ENCODE measurements around the gene LRRC71. TPM values are rescaled to one million over a fixed set of nuclear protein-coding genes. Genes with fewer than 3 reads are reported as not detected.

Gene LRRC71
- total RNA-seq, 1 experiment from 2014 or later = 0.22 TPM

GRCh38 chr1:156910309-156910782, 10.1 kb upstream of the LRRC71 start (continued):
- no peak for TF ChIP-seq JAZF1 (CRISPR knock-in tag; IDR thresholded peaks at IDR 0.05)
- no peak for TF ChIP-seq PRDM15 (CRISPR knock-in tag; IDR thresholded peaks at IDR 0.05)
- no peak for TF ChIP-seq USF1 (CRISPR knock-in tag; IDR thresholded peaks at IDR 0.05)
- TF ChIP-seq CREB1 (CRISPR knock-in tag; IDR thresholded peaks at IDR 0.05) = 0 out of 2 replicates have a peak, but pooled peaks have one; percentile 35
- TF ChIP-seq CDX4 (CRISPR knock-in tag; IDR thresholded peaks at IDR 0.05; ENCODE audit: borderline replicate concordance) = no peak
- TF ChIP-seq TP53 (CRISPR knock-in tag; IDR thresholded peaks at IDR 0.05) = no peak
- TF ChIP-seq ZNF281 (CRISPR knock-in tag; IDR thresholded peaks at IDR 0.05) = peak; percentile 77
- no peak for TF ChIP-seq USF2 (CRISPR knock-in tag; IDR thresholded peaks at IDR 0.05)
- TF ChIP-seq STAT6 (CRISPR knock-in tag; conservative IDR thresholded peaks at IDR 0.05; ENCODE audit: low read depth) = no peak

GRCh38 chr1:156911577-156912298, 8.7 kb upstream of the LRRC71 start:
- POLR2A ChIA-PET = no interaction called here
- TF ChIP-seq TEAD4 (CRISPR knock-in tag; IDR thresholded peaks at IDR 0.05) = no peak
- no peak for TF ChIP-seq NR2C2 (CRISPR knock-in tag; IDR thresholded peaks at IDR 0.05)
- TF ChIP-seq ELF4 (CRISPR knock-in tag; IDR thresholded peaks at IDR 0.05; ENCODE audit: low read depth) = no peak
- TF ChIP-seq SMAD4 (CRISPR knock-in tag; IDR thresholded peaks at IDR 0.05) = no peak
- no peak for TF ChIP-seq CREB1 (CRISPR knock-in tag; IDR thresholded peaks at IDR 0.05)
- no peak for TF ChIP-seq ZNF138 (CRISPR knock-in tag; conservative IDR thresholded peaks at IDR 0.05)
- no peak for TF ChIP-seq ZNF425 (CRISPR knock-in tag; conservative IDR thresholded peaks at IDR 0.05)
- no peak for TF ChIP-seq ZNF416 (CRISPR knock-in tag; IDR thresholded peaks at IDR 0.05)
- no peak for TF ChIP-seq E2F1 (CRISPR knock-in tag; IDR thresholded peaks at IDR 0.05)
- no peak for TF ChIP-seq ZNF317 (CRISPR knock-in tag; IDR thresholded peaks at IDR 0.05; ENCODE audit: borderline replicate concordance, low read depth)
- no peak for TF ChIP-seq IRF1 (CRISPR knock-in tag; IDR thresholded peaks at IDR 0.05)

More at GRCh38 chr1:156911577-156912298, 8.7 kb upstream of the LRRC71 start:
- Mint-ChIP-seq H3K27me3 (ENCODE audit: low read depth) (peaks cover 26% of the 10 kb centered on the region), H3K9me3 (no peaks in the 10 kb centered on the region), H3K27ac (no peak overlapping the region), H3K36me3 (no peaks in the 10 kb centered on the region), H3K4me3 (no peak overlapping the region), H3K4me1 (peaks cover 17% of the 10 kb centered on the region)
- no peak for DNase-seq (ENCODE audit: low spot score)
- CTCF ChIA-PET = interaction anchor here (1.5 to 4.3 kb wide), 5 partner anchors 10 to 222 kb away, joined by 10 to 42 read pairs (median 20); partner anchors contain the start of genes INSRR, NTRK1 and PEAR1
- no peak for ATAC-seq
